Measurements from ENCODE around the gene KLRK1.
"Not testable (repeated sequence)": the region's sequence is repeated elsewhere in the genome, so short reads cannot be mapped to it uniquely, and the experiment has no call there.

The KLRK1 gene

GRCh38 chr12:10362828-10363657 is 26.8 kb downstream of the KLRK1 start:
- no peak for DNase-seq (ENCODE audit: low read depth in 3 of 3)

- no peak for DNase-seq (ENCODE audit: low read depth in 3 of 3)
Observed at GRCh38 chr12:10362325-10362724, 27.5 kb downstream of the KLRK1 start.

GRCh38 chr12:10361622-10362021 is 28.2 kb downstream of the KLRK1 start:
- DNase-seq (ENCODE audit: low read depth in 3 of 3), result no peak

GRCh38 chr12:10361084-10361483 is 28.8 kb downstream of the KLRK1 start:
- no peak for DNase-seq (ENCODE audit: low read depth in 3 of 3)

GRCh38 chr12:10358969-10359368 is 30.9 kb downstream of the KLRK1 start:
- DNase-seq (ENCODE audit: low read depth in 3 of 3), result no peak

- DNase-seq (ENCODE audit: low read depth in 3 of 3), result no peak
Observed at GRCh38 chr12:10358131-10358530, 31.7 kb downstream of the KLRK1 start.

GRCh38 chr12:10354502-10354901 is 35.3 kb downstream of the KLRK1 start:
- DNase-seq (ENCODE audit: low read depth in 3 of 3), result no peak

GRCh38 chr12:10354071-10354470 is 35.8 kb downstream of the KLRK1 start:
- no peak for DNase-seq (ENCODE audit: low read depth in 3 of 3)

- DNase-seq (ENCODE audit: low read depth in 3 of 3), result not testable (repeated sequence)
Observed at GRCh38 chr12:10351457-10351856, 38.4 kb downstream of the KLRK1 start.

- DNase-seq (ENCODE audit: low read depth in 3 of 3), result no peak
Observed at GRCh38 chr12:10341892-10342509, 47.8 kb downstream of the KLRK1 start.

- not testable (repeated sequence) for DNase-seq (ENCODE audit: low read depth in 3 of 3)
Observed at GRCh38 chr12:10340946-10341345, 48.9 kb downstream of the KLRK1 start.

- DNase-seq (ENCODE audit: low read depth in 3 of 3), result no peak
Observed at GRCh38 chr12:10339053-10339840, 50.6 kb downstream of the KLRK1 start.

GRCh38 chr12:10338470-10338869 is 51.4 kb downstream of the KLRK1 start:
- DNase-seq (ENCODE audit: low read depth in 3 of 3), result not testable (repeated sequence)

GRCh38 chr12:10336196-10336595 is 53.6 kb downstream of the KLRK1 start:
- not testable (repeated sequence) for DNase-seq (ENCODE audit: low read depth in 3 of 3)

GRCh38 chr12:10331642-10332239 is 58.1 kb downstream of the KLRK1 start:
- DNase-seq (ENCODE audit: low read depth in 3 of 3), result no peak

- not testable (repeated sequence) for DNase-seq (ENCODE audit: low read depth in 3 of 3)
Observed at GRCh38 chr12:10328691-10329090, 61.1 kb downstream of the KLRK1 start.

Measured in stimulated activated CD4-positive, alpha-beta T cell treated with anti-CD3 and anti-CD28 coated beads, TNF-alpha, amount 100 ng/mL, for 4 hours (primary cell).